T-cell (primary cell): ENCODE measurements around the gene MCHR1. TPM values are rescaled to one million over a fixed set of nuclear protein-coding genes. Genes with fewer than 3 reads are reported as not detected.

Experiments
- ATAC-seq, 4 experiments: fragments of 200-7000 bp in 3 of 4; fragments of 150-1000 bp in 1 of 4; cut with Tn5 transposase; replicated peaks in 1 of 4; 1 replicate in 3 of 4; 2 replicates in 1 of 4; pipeline ENCODE4 v1.10.0; 2021; ENCODE audit warnings: moderate library complexity in 3 of 4, mild to moderate bottlenecking in 2 of 4, moderate number of reproducible peaks in 1 of 4
- CTCF ChIA-PET, 2 donors: fragments of 300-600 bp; sonication (Branson Sonifier 250); formaldehyde crosslinking; loops; one replicate each; lab custom pipeline; 2022; ENCODE audit warnings: antibody characterized with exemption in 2 of 2; lab: Charles Lee
- POLR2A ChIA-PET, 2 donors: fragments of 300-600 bp; sonication (Branson Sonifier 250); formaldehyde crosslinking; loops; one replicate each; lab custom pipeline; 2022; ENCODE audit warnings: antibody characterized with exemption in 2 of 2; lab: Charles Lee
- DNase-seq, 35 experiments: peaks; one replicate each; pipeline versions ENCODE4 v3.0.0 to v3.0.0-alpha.2; 2013 to 2023
- H3K27ac ChIP-seq: one replicate; pipeline ENCODE4 v1.5.1; 2013; ENCODE audit warnings: low read length
- H3K27me3 ChIP-seq, 2 experiments: replicated peaks in 1 of 2; 1 replicate in 1 of 2; 2 replicates in 1 of 2; pipeline versions ENCODE4 v1.6.1 to v1.7.0; 2013; ENCODE audit warnings: low read length in 1 of 2, mixed read lengths in 1 of 2; ENCODE audit not compliant: control insufficient read depth in 2 of 2, insufficient read depth in 2 of 2; ENCODE audit errors: extremely low read depth in 1 of 2
- H3K36me3 ChIP-seq, 2 donors: 1 replicate in 1 of 2; 2 replicates in 1 of 2; pipeline versions ENCODE4 v1.6.1 to v1.7.0; 2013; ENCODE audit warnings: low read length in 1 of 2; ENCODE audit not compliant: control insufficient read depth in 2 of 2, insufficient read depth in 1 of 2; ENCODE audit errors: extremely low read depth in 1 of 2
- H3K4me1 ChIP-seq, 2 experiments: 1 replicate in 1 of 2; 2 replicates in 1 of 2; pipeline versions ENCODE4 v1.6.1 to v1.7.0; 2013; ENCODE audit warnings: low read length in 2 of 2, mixed read lengths in 1 of 2; ENCODE audit not compliant: insufficient read depth in 2 of 2, control insufficient read depth in 1 of 2; ENCODE audit errors: extremely low read depth in 1 of 2
- H3K4me3 ChIP-seq, 2 donors: 1 replicate in 1 of 2; 2 replicates in 1 of 2; pipeline versions ENCODE4 v1.5.1 to v1.7.0; 2013; ENCODE audit warnings: mild to moderate bottlenecking in 2 of 2, low read length in 1 of 2, moderate library complexity in 1 of 2; ENCODE audit not compliant: control insufficient read depth in 1 of 2; ENCODE audit errors: extremely low read depth in 1 of 2
- H3K9me3 ChIP-seq: 2 replicates; pipeline ENCODE4 v1.7.0; 2013
- H3K27ac Mint-ChIP-seq, 2 donors: one replicate each; pipeline ENCODE4 v1.8.0; 2020 to 2021; ENCODE audit warnings: mild to moderate bottlenecking in 2 of 2, mixed read lengths in 2 of 2
- H3K27me3 Mint-ChIP-seq, 2 donors: one replicate each; pipeline ENCODE4 v1.8.0; 2021 to 2022; ENCODE audit warnings: mixed read lengths in 2 of 2
- H3K36me3 Mint-ChIP-seq: one replicate; pipeline ENCODE4 v1.8.0; 2021; ENCODE audit warnings: mixed read lengths
- H3K4me1 Mint-ChIP-seq, 3 donors: one replicate each; pipeline ENCODE4 v1.8.0; 2020 to 2022; ENCODE audit warnings: mixed read lengths in 3 of 3, mild to moderate bottlenecking in 1 of 3
- H3K4me3 Mint-ChIP-seq, 3 donors: one replicate each; pipeline ENCODE4 v1.8.0; 2020 to 2022; ENCODE audit warnings: mild to moderate bottlenecking in 3 of 3, mixed read lengths in 3 of 3, moderate library complexity in 3 of 3
- H3K9me3 Mint-ChIP-seq, 3 donors: one replicate each; pipeline ENCODE4 v1.8.0; 2020 to 2022; ENCODE audit warnings: mixed read lengths in 3 of 3
- WGBS: methylation state at CpG from one replicate; pipeline ENCODE4 v1.1.5; 2013; ENCODE audit warnings: missing lambda C conversion rate; ENCODE audit not compliant: insufficient coverage; 5-methylcytosine and 5-hydroxymethylcytosine counted together
- total RNA-seq, 35 experiments: library from RNA in 6 of 35; stranded (reverse) in 6 of 35; fragments of 120-200 nt in 1 of 35; gene quantifications; one replicate each; pipeline versions ENCODE4 v1.2.1 to v1.2.4 and lab custom pipeline; 2013 to 2026

Gene MCHR1
- total RNA-seq, 5 donors from 2014 or later (not counting 1 experiment from before 2014, with no cell fraction given), result not detected

GRCh38 chr22:40635940-40636379 is 43.3 kb upstream of the MCHR1 start:
- POLR2A ChIA-PET, result interaction anchor here in 1 of 2 donors (0.6 kb wide), 1 partner anchor 124 kb away, joined by 4 read pairs; no protein-coding TSS in a partner anchor
- Mint-ChIP-seq H3K4me3 (peak overlapping the region; percentile 89 to 97 (median 94)), H3K27me3 (no peaks in the 10 kb centered on the region), H3K4me1 (peaks cover 48 to 52% (median 51%) of the 10 kb centered on the region in 3 donors), H3K27ac (peak overlapping the region; percentile 57 to 87), H3K36me3 (no peaks in the 10 kb centered on the region), H3K9me3 (no peaks in the 10 kb centered on the region)
- Histone ChIP-seq H3K4me1 (peaks cover 22 to 32% of the 10 kb centered on the region in 2 experiments), H3K9me3 (no peaks in the 10 kb centered on the region), H3K36me3 (no peaks in the 10 kb centered on the region), H3K4me3 (peak overlapping the region; percentile 74 to 100), H3K27me3 (no peaks in the 10 kb centered on the region), H3K27ac (no peak overlapping the region)
- DNase-seq, result peak in 7 of 35 experiments; percentile 3 to 28 (median 10)
- WGBS, result 1% methylated on average over 28 of the region's 31 CpGs
- CTCF ChIA-PET, result interaction anchor here in 1 of 2 donors (1.0 kb wide), 1 partner anchor 38 kb away, joined by 3 read pairs; no protein-coding TSS in a partner anchor
- ATAC-seq, result peak in 2 of 4 experiments; percentile 3 to 4

- H3K27me3 Mint-ChIP-seq, result no peaks in the 10 kb centered on the region
- Histone ChIP-seq H3K4me1 (peaks cover 22 to 32% of the 10 kb centered on the region in 2 experiments), H3K27me3 (no peaks in the 10 kb centered on the region), H3K36me3 (no peaks in the 10 kb centered on the region), H3K9me3 (no peaks in the 10 kb centered on the region), H3K4me3 (peak within 1 kb of the TSS; percentile 99 to 100), H3K27ac (peak within 1 kb of the TSS; percentile 94)
- H3K4me1 Mint-ChIP-seq, result peaks cover 42 to 46% (median 45%) of the 10 kb centered on the region in 3 donors
- WGBS, result under 1% methylated on average over 81 of the region's 82 CpGs
- no peaks in the 10 kb centered on the region for H3K36me3 Mint-ChIP-seq
- DNase-seq (peak; percentile 97 to 100 (median 100)), ATAC-seq (peak; percentile 93 to 94 (median 93))
- peak within 1 kb of the TSS; percentile 94 to 98 (median 97) for H3K4me3 Mint-ChIP-seq
- peak within 1 kb of the TSS; percentile 92 to 97 for H3K27ac Mint-ChIP-seq
- H3K9me3 Mint-ChIP-seq, result no peaks in the 10 kb centered on the region
- ChIA-PET CTCF (interaction anchor here in 1 of 2 donors (0.7 to 1.4 kb wide), 6 partner anchors 9 to 200 kb away, joined by 3 to 6 read pairs (median 3); no protein-coding TSS in a partner anchor), POLR2A (interaction anchor here (0.6 to 1.0 kb wide), 8 partner anchors 11 to 459 kb away, joined by 3 to 8 read pairs (median 4); partner anchors contain the start of gene TNRC6B (in 1 of the 2))
Observed at GRCh38 chr22:40636380-40637182, 42.7 kb upstream of the MCHR1 start, which contains the start of gene MRTFA. Gene MRTFA, minus strand, starts transcription at chr22:40636719.

- peak overlapping the region; percentile 94 for H3K27ac ChIP-seq
- CTCF ChIA-PET, result interaction anchor here in 1 of 2 donors (0.6 to 1.4 kb wide), 6 partner anchors 8 to 393 kb away, joined by 3 to 6 read pairs (median 3); no protein-coding TSS in a partner anchor
- Mint-ChIP-seq H3K9me3 (no peaks in the 10 kb centered on the region), H3K4me3 (peak overlapping the region; percentile 94 to 98 (median 97)), H3K36me3 (no peaks in the 10 kb centered on the region), H3K4me1 (peaks cover 35 to 37% (median 37%) of the 10 kb centered on the region in 3 donors), H3K27ac (peak overlapping the region; percentile 92 to 97), H3K27me3 (no peaks in the 10 kb centered on the region)
- DNase-seq, result peak in 27 of 35 experiments; percentile 5 to 68 (median 35)
- WGBS, result 4% methylated on average over 29 of the region's 46 CpGs
- H3K4me1 ChIP-seq, result peaks cover 22 to 27% of the 10 kb centered on the region in 2 experiments
- no peaks in the 10 kb centered on the region for H3K9me3 ChIP-seq
- H3K4me3 ChIP-seq, result peak overlapping the region; percentile 99 to 100
- peak; percentile 24 to 38 (median 36) for ATAC-seq
- POLR2A ChIA-PET, result interaction anchor here (0.6 to 1.0 kb wide), 5 partner anchors 10 to 1512 kb away, joined by 3 to 8 read pairs (median 3); no protein-coding TSS in a partner anchor
- no peaks in the 10 kb centered on the region for H3K36me3 ChIP-seq
- no peaks in the 10 kb centered on the region for H3K27me3 ChIP-seq
Observed at GRCh38 chr22:40637183-40638150, 41.8 kb upstream of the MCHR1 start.

DNA sequence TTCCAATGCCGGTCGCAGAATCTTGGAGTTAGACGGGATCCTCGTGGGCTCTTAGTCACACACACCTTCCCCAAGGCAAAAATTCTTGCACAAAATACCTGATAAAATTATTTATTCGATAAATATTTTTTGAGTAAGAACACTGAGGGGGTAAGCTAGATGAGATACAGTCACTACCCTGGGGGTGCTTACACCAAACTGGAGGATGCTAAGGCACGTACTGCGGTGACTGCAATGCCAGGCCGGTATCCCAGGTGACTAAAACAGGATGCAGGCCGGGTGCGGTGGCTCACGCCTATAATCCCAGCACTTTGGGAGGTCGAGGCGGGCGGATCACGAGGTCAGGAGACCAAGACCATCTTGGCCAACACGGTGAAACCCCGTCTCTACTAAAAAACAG is 41.0 kb upstream of the MCHR1 start:
- no peak for DNase-seq
- 98% methylated on average over 6 of the region's 17 CpGs for WGBS
- H3K27me3 Mint-ChIP-seq, result no peaks in the 10 kb centered on the region
- H3K4me1 ChIP-seq, result peaks cover 16 to 25% of the 10 kb centered on the region in 2 experiments
- H3K36me3 ChIP-seq, result no peaks in the 10 kb centered on the region
- H3K36me3 Mint-ChIP-seq, result no peaks in the 10 kb centered on the region
- H3K9me3 ChIP-seq, result no peaks in the 10 kb centered on the region
- peaks cover 27 to 30% (median 29%) of the 10 kb centered on the region in 3 donors for H3K4me1 Mint-ChIP-seq
- ATAC-seq, result no peak
- ChIA-PET POLR2A (interaction anchor here (0.7 kb wide), 2 partner anchors 157 to 1512 kb away, joined by 3 to 4 read pairs; no protein-coding TSS in a partner anchor), CTCF (interaction anchor here in 1 of 2 donors (0.6 to 0.7 kb wide), 2 partner anchors 273 to 394 kb away, joined by 3 to 4 read pairs; no protein-coding TSS in a partner anchor)
- H3K27ac Mint-ChIP-seq, result no peak overlapping the region
- peak overlapping the region; percentile 94 to 98 (median 97) for H3K4me3 Mint-ChIP-seq
- H3K27me3 ChIP-seq, result no peaks in the 10 kb centered on the region
- no peak overlapping the region for H3K27ac ChIP-seq
- no peaks in the 10 kb centered on the region for H3K9me3 Mint-ChIP-seq
- H3K4me3 ChIP-seq, result no peak overlapping the region

GRCh38 chr22:40641269-40641668 is 38.0 kb upstream of the MCHR1 start:
- CTCF ChIA-PET, result no interaction called here
- no peaks in the 10 kb centered on the region for H3K36me3 ChIP-seq
- H3K4me3 ChIP-seq, result no peak overlapping the region
- Mint-ChIP-seq H3K4me1 (peaks cover 6 to 12% (median 8%) of the 10 kb centered on the region in 3 donors), H3K4me3 (no peak overlapping the region), H3K27ac (no peak overlapping the region), H3K36me3 (no peaks in the 10 kb centered on the region), H3K27me3 (no peaks in the 10 kb centered on the region), H3K9me3 (no peaks in the 10 kb centered on the region)
- H3K9me3 ChIP-seq, result no peaks in the 10 kb centered on the region
- DNase-seq (no peak), ATAC-seq (no peak)
- 86% methylated on average over 3 of the region's 6 CpGs for WGBS
- POLR2A ChIA-PET, result interaction anchor here in 1 of 2 donors (0.7 kb wide), 1 partner anchor 211 kb away, joined by 3 read pairs; no protein-coding TSS in a partner anchor
- H3K27me3 ChIP-seq, result no peaks in the 10 kb centered on the region
- no peak overlapping the region for H3K27ac ChIP-seq
- H3K4me1 ChIP-seq, result peaks cover 3 to 12% of the 10 kb centered on the region in 2 experiments
